Hepatocyte (in vitro differentiated cells): ENCODE data around the gene MAPK8IP2. TPM values are rescaled to one million over a fixed set of nuclear protein-coding genes. Genes with fewer than 3 reads are reported as not detected.
"Not testable (repeated sequence)": the region's sequence is repeated elsewhere in the genome, so short reads cannot be mapped to it uniquely, and the experiment has no call there.

Experiments used
- DNase-seq: peaks from one replicate; pipeline ENCODE4 v3.0.0-alpha.2; 2016; ENCODE audit warnings: low spot score
- H2AFZ ChIP-seq: fragments of 200-600 bp; sonication (generic); 2 replicates; pipeline ENCODE4 v1.6.0; 2016; ENCODE audit warnings: antibody characterized with exemption, mild to moderate bottlenecking
- H3K27ac ChIP-seq: fragments of 200-600 bp; sonication (generic); 2 replicates; pipeline ENCODE4 v1.5.1; 2016; ENCODE audit warnings: mild to moderate bottlenecking
- H3K27me3 ChIP-seq: fragments of 200-600 bp; sonication (generic); 2 replicates; pipeline ENCODE4 v1.6.1; 2016
- H3K36me3 ChIP-seq: fragments of 200-600 bp; sonication (generic); replicated peaks from 2 replicates; pipeline ENCODE4 v1.5.1; 2016; ENCODE audit warnings: low read depth; ENCODE audit not compliant: insufficient read depth
- H3K4me1 ChIP-seq: fragments of 200-600 bp; sonication (generic); 2 replicates; pipeline ENCODE4 v1.5.1; 2016; ENCODE audit warnings: mild to moderate bottlenecking, moderate library complexity; ENCODE audit not compliant: insufficient read depth
- H3K4me2 ChIP-seq: fragments of 200-600 bp; sonication (generic); 2 replicates; pipeline ENCODE4 v1.6.0; 2016
- H3K4me3 ChIP-seq: fragments of 200-600 bp; sonication (generic); 2 replicates; pipeline ENCODE4 v1.5.1; 2016; ENCODE audit warnings: mild to moderate bottlenecking
- H3K79me2 ChIP-seq: fragments of 200-600 bp; sonication (generic); 2 replicates; pipeline ENCODE4 v1.6.0; 2017; ENCODE audit warnings: mild to moderate bottlenecking
- H3K9me2 ChIP-seq: fragments of 200-600 bp; sonication (generic); replicated peaks from 2 replicates; pipeline ENCODE4 v1.6.0; 2017; ENCODE audit warnings: mild to moderate bottlenecking; ENCODE audit not compliant: insufficient read depth
- H3K9me3 ChIP-seq: fragments of 200-600 bp; sonication (generic); 2 replicates; pipeline ENCODE4 v1.5.1; 2016; ENCODE audit warnings: low read depth, mild to moderate bottlenecking
- H4K20me1 ChIP-seq: fragments of 200-600 bp; sonication (generic); 2 replicates; pipeline ENCODE4 v1.6.0; 2016; ENCODE audit warnings: mild to moderate bottlenecking; ENCODE audit not compliant: insufficient read depth, poor library complexity, severe bottlenecking
- CTCF ChIP-seq: fragments of 200-600 bp; sonication (generic); IDR thresholded peaks from 2 replicates; pipeline ENCODE4 v1.5.1; 2016; ENCODE audit warnings: antibody characterized with exemption, mild to moderate bottlenecking; ENCODE audit not compliant: poor library complexity
- EZH2 ChIP-seq: fragments of 200-600 bp; sonication (generic); IDR thresholded peaks from 2 replicates; pipeline ENCODE4 v1.6.1; 2016; ENCODE audit warnings: antibody characterized with exemption, mild to moderate bottlenecking, borderline replicate concordance
- EZH2phosphoT487 ChIP-seq: fragments of 200-600 bp; sonication (generic); IDR thresholded peaks from one replicate; pipeline ENCODE4 v1.6.1; 2018; ENCODE audit warnings: antibody characterized with exemption, mild to moderate bottlenecking, low read depth, moderate library complexity; ENCODE audit not compliant: unreplicated experiment, severe bottlenecking
- WGBS: methylation state at CpG from one replicate; pipeline ENCODE4 v1.1.6; 2016; ENCODE audit warnings: low lambda C conversion rate; ENCODE audit errors: missing lambda C conversion rate; 5-methylcytosine and 5-hydroxymethylcytosine counted together
- polyA plus RNA-seq: library from polyadenylated mRNA; unstranded; fragments of >200 nt; fragmentation: Nextera tagmentation; extraction: Ambion mirVana; gene quantifications from 2 replicates; pipeline ENCODE4 v1.2.1, GENCODE V29; 2016
- total RNA-seq: library from RNA; depleted of rRNA; stranded (reverse); fragments of >200 nt; gene quantifications from 2 replicates; pipeline ENCODE4 v1.2.3, GENCODE V29; 2014

Gene MAPK8IP2
- total and polyA plus RNA-seq, 2 experiments from 2014 or later = 1.6 to 4.0 TPM

- Histone ChIP-seq H3K4me1 (no peaks in the 10 kb centered on the region), H4K20me1 (no peaks in the 10 kb centered on the region), H3K27ac (no peak overlapping the region), H3K9me2 (no peaks in the 10 kb centered on the region), H3K36me3 (no peaks in the 10 kb centered on the region), H3K27me3 (peaks cover 22% of the 10 kb centered on the region), H2AFZ (no peak overlapping the region), H3K9me3 (no peaks in the 10 kb centered on the region), H3K4me2 (no peak overlapping the region), H3K4me3 (no peak overlapping the region), H3K79me2 (no peaks in the 10 kb centered on the region)
- DNase-seq = no peak
- TF ChIP-seq EZH2phosphoT487 (no peak), CTCF (no peak), EZH2 (no peak)
- WGBS = 68% methylated on average over 13 of the region's 19 CpGs
Measured at GRCh38 chr22:50606165-50606945, 5.8 kb downstream of the MAPK8IP2 start.

GRCh38 chr22:50606946-50607658, 6.5 kb downstream of the MAPK8IP2 start:
- H3K4me1 ChIP-seq = no peaks in the 10 kb centered on the region
- H3K4me3 ChIP-seq = no peak overlapping the region
- no peaks in the 10 kb centered on the region for H3K79me2 ChIP-seq
- DNase-seq = no peak
- no peak overlapping the region for H3K27ac ChIP-seq
- no peak for TF ChIP-seq EZH2phosphoT487
- TF ChIP-seq CTCF = no peak
- no peak for TF ChIP-seq EZH2
- WGBS = 84% methylated on average over 12 of the region's 18 CpGs
- H3K4me2 ChIP-seq = no peak overlapping the region
- H3K9me3 ChIP-seq = no peaks in the 10 kb centered on the region
- H4K20me1 ChIP-seq = no peaks in the 10 kb centered on the region
- no peak overlapping the region for H2AFZ ChIP-seq
- peaks cover 15% of the 10 kb centered on the region for H3K27me3 ChIP-seq
- no peaks in the 10 kb centered on the region for H3K36me3 ChIP-seq
- no peaks in the 10 kb centered on the region for H3K9me2 ChIP-seq

GRCh38 chr22:50607659-50608020, 7.0 kb downstream of the MAPK8IP2 start:
- Histone ChIP-seq H3K36me3 (no peaks in the 10 kb centered on the region), H3K4me3 (no peak overlapping the region), H3K79me2 (no peaks in the 10 kb centered on the region), H3K27ac (no peak overlapping the region), H3K4me2 (no peak overlapping the region), H2AFZ (no peak overlapping the region), H4K20me1 (no peaks in the 10 kb centered on the region), H3K9me3 (no peaks in the 10 kb centered on the region), H3K4me1 (no peaks in the 10 kb centered on the region), H3K9me2 (no peaks in the 10 kb centered on the region), H3K27me3 (peaks cover 9% of the 10 kb centered on the region)
- TF ChIP-seq EZH2 (no peak), EZH2phosphoT487 (no peak), CTCF (no peak)
- 82% methylated on average over 6 of the region's 6 CpGs for WGBS
- no peak for DNase-seq

- H3K79me2 ChIP-seq, H3K4me3 ChIP-seq, H3K9me2 ChIP-seq, DNase-seq, H3K4me2 ChIP-seq, H3K27ac ChIP-seq, H3K4me1 ChIP-seq, H2AFZ ChIP-seq, H3K9me3 ChIP-seq, H3K27me3 ChIP-seq, H4K20me1 ChIP-seq, H3K36me3 ChIP-seq: not testable (repeated sequence)
- WGBS = 87% methylated on average over 16 of the region's 39 CpGs
Measured at GRCh38 chr22:50608058-50608840, 7.7 kb downstream of the MAPK8IP2 start.
